HG03469 (cell line): ENCODE results near the gene NDUFV1.
A peak's percentile ranks its signal among the peaks of the same experiment; 100 is the strongest.
"Not testable (repeated sequence)": the region's sequence is repeated elsewhere in the genome, so short reads cannot be mapped to it uniquely, and the experiment has no call there.

Experiments
- ATAC-seq: cut with Tn5 transposase; IDR thresholded peaks from one replicate; pipeline ENCODE4 v1.9.1; 2021; ENCODE audit warnings: mild to moderate bottlenecking, moderate library complexity, moderate number of reproducible peaks; ENCODE audit not compliant: unreplicated experiment

NDUFV1 gene

GRCh38 chr11:67626131-67626833 is 19.5 kb downstream of the NDUFV1 start:
- not testable (repeated sequence) for ATAC-seq

GRCh38 chr11:67626970-67627369 is 20.2 kb downstream of the NDUFV1 start:
- ATAC-seq: no peak

GRCh38 chr11:67627441-67627811 is 20.7 kb downstream of the NDUFV1 start:
- ATAC-seq: no peak

GRCh38 chr11:67627812-67628624 is 21.3 kb downstream of the NDUFV1 start:
- no peak for ATAC-seq

- no peak for ATAC-seq
Measured at GRCh38 chr11:67628710-67629385, 22.1 kb downstream of the NDUFV1 start.

- peak; percentile 27 for ATAC-seq
Measured at GRCh38 chr11:67629386-67630227, 22.9 kb downstream of the NDUFV1 start, which contains the start of gene NUDT8. Gene NUDT8, minus strand, starts transcription at chr11:67629937. Its CDS starts 26 bp downstream, at chr11:67629911.

- ATAC-seq: peak; percentile 29
Measured at GRCh38 chr11:67630228-67630942, 23.6 kb downstream of the NDUFV1 start.

GRCh38 chr11:67630943-67631331 is 24.2 kb downstream of the NDUFV1 start:
- no peak for ATAC-seq

GRCh38 chr11:67631411-67631810 is 24.7 kb downstream of the NDUFV1 start:
- ATAC-seq: no peak

- ATAC-seq: no peak
Measured at GRCh38 chr11:67631853-67632174, 25.1 kb downstream of the NDUFV1 start.

GRCh38 chr11:67632175-67632981 is 25.6 kb downstream of the NDUFV1 start:
- no peak for ATAC-seq

- ATAC-seq: no peak
Measured at GRCh38 chr11:67632982-67633755, 26.4 kb downstream of the NDUFV1 start.

GRCh38 chr11:67633758-67634365 is 27.1 kb downstream of the NDUFV1 start:
- ATAC-seq: no peak

GRCh38 chr11:67634366-67635230 is 27.9 kb downstream of the NDUFV1 start:
- no peak for ATAC-seq

GRCh38 chr11:67635231-67635521 is 28.4 kb downstream of the NDUFV1 start:
- ATAC-seq: no peak

GRCh38 chr11:67636962-67637361 is 30.2 kb downstream of the NDUFV1 start:
- no peak for ATAC-seq

GRCh38 chr11:67637441-67637840 is 30.7 kb downstream of the NDUFV1 start:
- not testable (repeated sequence) for ATAC-seq
